ENCODE results near the gene ITPRID2. TPM values are rescaled to one million over a fixed set of nuclear protein-coding genes. Genes with fewer than 3 reads are reported as not detected.

Gene ITPRID2
- total RNA-seq, 1 donor from 2014 or later = 40.4 TPM

- H2AFZ ChIP-seq (replicated peaks) = no peak overlapping the region
- H3K4me1 Mint-ChIP-seq = peaks cover 35% of the 10 kb centered on the region
Observed at GRCh38 chr2:181890271-181890670, 1.3 kb upstream of the ITPRID2 start.

GRCh38 chr2:181891966-181892798 lies 652 bp downstream of the ITPRID2 start:
- Histone ChIP-seq H3K36me3 (no peaks in the 10 kb centered on the region), H4K20me1 (ENCODE audit: low read depth) (no peaks in the 10 kb centered on the region), H3F3A (ENCODE audit: low read depth) (peaks cover 15% of the 10 kb centered on the region), H3K79me2 (ENCODE audit: low read depth) (peaks cover 3% of the 10 kb centered on the region), H3K4me1 (peaks cover 9% of the 10 kb centered on the region), H3K27me3 (peaks cover 22% of the 10 kb centered on the region), H3K27ac (peak overlapping the region; percentile 64), H3K9ac (peak overlapping the region; percentile 1), H3K4me2 (peak overlapping the region; percentile 94), H3K9me3 (ENCODE audit: low read depth) (no peaks in the 10 kb centered on the region), H2AFZ (replicated peaks) (peak overlapping the region; percentile 95), H3K4me3 (peak overlapping the region; percentile 89)
- peaks cover 31% of the 10 kb centered on the region for H3K4me1 Mint-ChIP-seq
- DNase-seq (ENCODE audit: low spot score) = peak; percentile 80
- TF ChIP-seq EZH2 (IDR thresholded peaks at IDR 0.05) (peak; percentile 55), EZH2phosphoT487 (IDR thresholded peaks at IDR 0.05) (no peak), CTCF (IDR thresholded peaks at IDR 0.05) (peak; percentile 38)
- H3K4me3 Mint-ChIP-seq = peak overlapping the region; percentile 99
- no peaks in the 10 kb centered on the region for H3K9me3 Mint-ChIP-seq
- peaks cover 2% of the 10 kb centered on the region for H3K27me3 Mint-ChIP-seq (ENCODE audit: insufficient read depth, low read depth)
- H3K27ac Mint-ChIP-seq = peak overlapping the region; percentile 98
- peaks cover 4% of the 10 kb centered on the region for H3K36me3 Mint-ChIP-seq

More at GRCh38 chr2:181890271-181890670, 1.3 kb upstream of the ITPRID2 start:
- Mint-ChIP-seq H3K27me3 (ENCODE audit: insufficient read depth, low read depth) (peaks cover 2% of the 10 kb centered on the region), H3K27ac (no peak overlapping the region), H3K4me3 (no peak overlapping the region), H3K9me3 (no peaks in the 10 kb centered on the region), H3K36me3 (peaks cover 1% of the 10 kb centered on the region)
- TF ChIP-seq EZH2phosphoT487 (IDR thresholded peaks at IDR 0.05) (no peak), CTCF (IDR thresholded peaks at IDR 0.05) (no peak), EZH2 (IDR thresholded peaks at IDR 0.05) (no peak)
- no peak for DNase-seq (ENCODE audit: low spot score)
- H3K9ac ChIP-seq = no peak overlapping the region
- no peaks in the 10 kb centered on the region for H4K20me1 ChIP-seq (ENCODE audit: low read depth)
- H3F3A ChIP-seq (ENCODE audit: low read depth) = peaks cover 15% of the 10 kb centered on the region
- no peaks in the 10 kb centered on the region for H3K36me3 ChIP-seq
- H3K9me3 ChIP-seq (ENCODE audit: low read depth) = no peaks in the 10 kb centered on the region
- no peak overlapping the region for H3K4me2 ChIP-seq
- H3K4me3 ChIP-seq = no peak overlapping the region
- H3K27ac ChIP-seq = no peak overlapping the region
- peaks cover 3% of the 10 kb centered on the region for H3K79me2 ChIP-seq (ENCODE audit: low read depth)
- H3K27me3 ChIP-seq = peaks cover 22% of the 10 kb centered on the region
- H3K4me1 ChIP-seq = peaks cover 9% of the 10 kb centered on the region

- H3K36me3 ChIP-seq = no peaks in the 10 kb centered on the region
- H2AFZ ChIP-seq (replicated peaks) = peak overlapping the region; percentile 95
- Mint-ChIP-seq H3K4me1 (peaks cover 28% of the 10 kb centered on the region), H3K27me3 (ENCODE audit: insufficient read depth, low read depth) (peaks cover 2% of the 10 kb centered on the region), H3K4me3 (peak overlapping the region; percentile 99), H3K27ac (peak overlapping the region; percentile 98), H3K36me3 (peaks cover 4% of the 10 kb centered on the region), H3K9me3 (no peaks in the 10 kb centered on the region)
- peak overlapping the region; percentile 1 for H3K9ac ChIP-seq
- H3K79me2 ChIP-seq (ENCODE audit: low read depth) = peaks cover 3% of the 10 kb centered on the region
- H3K4me3 ChIP-seq = peak overlapping the region; percentile 89
- no peak overlapping the region for H3K27ac ChIP-seq
- no peak for DNase-seq (ENCODE audit: low spot score)
- H3K4me1 ChIP-seq = peaks cover 9% of the 10 kb centered on the region
- H3K27me3 ChIP-seq = peaks cover 22% of the 10 kb centered on the region
- H3K4me2 ChIP-seq = peak overlapping the region; percentile 94
- peaks cover 15% of the 10 kb centered on the region for H3F3A ChIP-seq (ENCODE audit: low read depth)
- H4K20me1 ChIP-seq (ENCODE audit: low read depth) = no peaks in the 10 kb centered on the region
- TF ChIP-seq EZH2phosphoT487 (IDR thresholded peaks at IDR 0.05) (no peak), CTCF (IDR thresholded peaks at IDR 0.05) (no peak), EZH2 (IDR thresholded peaks at IDR 0.05) (no peak)
- H3K9me3 ChIP-seq (ENCODE audit: low read depth) = no peaks in the 10 kb centered on the region
Observed at GRCh38 chr2:181892799-181893435, 1.4 kb downstream of the ITPRID2 start.

Measured in neural progenitor cell (in vitro differentiated cells).